GM10847 (cell line): ENCODE measurements around the gene ST3GAL5.

ENCODE experiments used
- POLR2A ChIP-seq: IDR thresholded peaks from 2 replicates; pipeline ENCODE4 v1.6.1; 2011; ENCODE audit not compliant: insufficient read length; ENCODE audit errors: extremely low read depth

Gene ST3GAL5

GRCh38 chr2:85838181-85838580 lies 50.6 kb downstream of the ST3GAL5 start:
- no peak for TF ChIP-seq POLR2A

GRCh38 chr2:85834466-85834865 lies 54.3 kb downstream of the ST3GAL5 start:
- no peak for TF ChIP-seq POLR2A

DNA sequence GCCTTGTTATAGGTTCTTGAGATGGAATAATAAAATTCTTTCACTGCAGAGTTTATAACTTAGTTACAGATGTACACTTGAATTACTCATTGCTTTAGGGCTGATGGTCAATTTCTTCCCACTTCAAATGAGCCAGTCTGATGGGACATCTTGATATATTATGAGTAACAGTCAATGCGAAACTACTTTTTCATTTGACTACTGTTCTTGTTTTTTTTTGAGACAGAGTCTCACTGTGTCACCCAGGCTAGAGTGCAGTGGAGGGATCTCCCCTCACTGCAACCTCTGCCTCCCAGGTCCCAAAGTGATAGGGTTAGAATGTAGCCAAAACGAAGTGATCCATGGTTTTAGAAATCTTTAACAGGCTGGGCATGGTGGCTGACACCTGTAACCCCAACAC lies 57.1 kb downstream of the ST3GAL5 start:
- TF ChIP-seq POLR2A = no peak

- TF ChIP-seq POLR2A = no peak
These were observed 58.1 kb downstream of the ST3GAL5 start for GRCh38 chr2:85830645-85831044.

GRCh38 chr2:85828725-85829124 lies 60.1 kb downstream of the ST3GAL5 start:
- no peak for TF ChIP-seq POLR2A

GRCh38 chr2:85827879-85828569 lies 60.8 kb downstream of the ST3GAL5 start:
- no peak for TF ChIP-seq POLR2A

- TF ChIP-seq POLR2A = no peak
These were observed 61.6 kb downstream of the ST3GAL5 start for GRCh38 chr2:85826990-85827878.

- no peak for TF ChIP-seq POLR2A
These were observed 64.8 kb downstream of the ST3GAL5 start for GRCh38 chr2:85823951-85824350.

DNA sequence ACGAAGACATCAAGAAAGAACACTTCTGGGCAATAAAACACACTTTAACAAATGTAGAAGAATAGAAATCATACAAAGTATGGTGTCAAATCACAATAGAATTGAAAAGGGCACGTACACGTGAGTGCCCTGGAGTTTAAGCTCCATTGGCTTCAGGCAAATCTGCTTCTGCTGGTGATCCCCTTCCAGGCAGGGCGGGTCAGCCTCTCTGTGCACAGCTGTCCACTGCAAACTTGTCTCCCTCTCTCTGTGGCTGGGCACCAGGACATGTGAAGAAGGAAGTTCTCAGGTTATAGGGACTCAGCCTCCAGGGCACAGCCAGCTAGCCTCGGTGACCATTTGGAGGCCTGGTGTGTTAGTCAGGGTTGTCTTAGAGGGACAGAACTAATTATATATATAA lies 66.0 kb downstream of the ST3GAL5 start:
- no peak for TF ChIP-seq POLR2A

DNA sequence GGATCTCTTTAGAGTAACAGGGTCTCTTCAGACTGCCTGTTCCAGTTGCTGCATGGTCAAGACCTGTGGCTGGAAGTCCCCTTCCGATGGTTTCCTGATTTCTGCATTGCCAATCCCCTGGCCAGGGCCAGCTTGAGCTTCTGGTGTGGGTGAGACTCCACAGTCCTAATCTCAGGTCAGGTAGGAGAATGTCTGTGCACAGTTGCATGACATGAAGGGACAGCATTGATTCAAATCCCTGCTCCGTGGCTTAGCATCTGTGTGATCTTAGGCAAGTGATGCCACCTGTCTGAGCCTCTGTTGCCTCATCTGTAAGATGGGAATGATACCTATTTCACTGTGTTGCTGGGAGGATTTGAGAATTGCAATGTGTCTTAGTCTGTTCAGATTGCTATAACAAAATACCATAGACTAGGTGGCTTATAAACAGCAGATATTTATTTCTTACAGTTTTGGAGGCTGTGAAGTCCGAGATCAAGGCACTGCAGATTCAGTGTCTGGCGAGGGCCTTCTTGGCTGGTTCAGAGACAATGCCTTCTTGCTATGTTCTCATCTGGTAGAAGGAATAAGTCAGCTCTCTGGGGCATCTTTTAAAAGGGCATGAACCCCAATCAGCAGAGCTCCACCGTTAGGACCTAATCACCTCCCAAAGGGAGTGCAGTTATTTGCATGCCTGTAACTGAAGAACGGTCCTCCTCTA lies 68.8 kb downstream of the ST3GAL5 start:
- TF ChIP-seq POLR2A = no peak

DNA sequence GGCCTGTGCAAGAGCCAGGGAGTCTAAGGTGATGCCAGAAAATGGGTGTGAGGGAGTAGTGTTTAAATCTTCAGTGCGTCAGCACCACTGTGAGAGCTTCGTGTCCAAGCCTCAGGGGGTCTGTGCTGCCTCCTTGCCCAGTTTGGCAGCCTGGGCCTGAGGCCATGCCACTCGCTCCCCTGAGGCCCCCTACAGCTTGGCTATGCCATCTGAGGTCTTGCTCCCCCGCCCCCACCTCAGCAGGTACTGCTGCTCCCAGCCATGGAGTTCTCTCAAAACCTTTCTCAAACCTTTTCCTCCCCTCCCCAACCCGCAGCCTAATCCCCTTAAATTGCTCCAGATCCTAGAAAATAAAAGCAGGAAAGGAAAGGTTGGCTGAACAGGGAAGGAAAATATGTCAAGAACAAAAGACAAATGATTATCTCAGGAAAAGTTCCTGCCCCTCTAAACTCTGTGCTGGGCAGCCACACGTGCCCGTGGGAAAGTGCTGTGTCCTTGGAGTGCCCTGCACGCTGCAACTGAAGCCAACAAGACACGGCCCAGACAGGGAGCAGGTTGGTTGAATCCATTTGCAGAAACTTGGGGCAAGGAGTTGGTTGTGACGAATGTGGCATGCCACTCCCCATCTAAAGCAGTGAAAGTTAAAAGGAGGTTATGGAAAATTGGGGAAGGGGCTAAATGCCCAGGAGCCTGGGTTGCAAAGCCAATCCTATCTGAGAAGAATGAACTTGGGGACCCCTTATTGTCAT lies 73.8 kb downstream of the ST3GAL5 start:
- TF ChIP-seq POLR2A = no peak

DNA sequence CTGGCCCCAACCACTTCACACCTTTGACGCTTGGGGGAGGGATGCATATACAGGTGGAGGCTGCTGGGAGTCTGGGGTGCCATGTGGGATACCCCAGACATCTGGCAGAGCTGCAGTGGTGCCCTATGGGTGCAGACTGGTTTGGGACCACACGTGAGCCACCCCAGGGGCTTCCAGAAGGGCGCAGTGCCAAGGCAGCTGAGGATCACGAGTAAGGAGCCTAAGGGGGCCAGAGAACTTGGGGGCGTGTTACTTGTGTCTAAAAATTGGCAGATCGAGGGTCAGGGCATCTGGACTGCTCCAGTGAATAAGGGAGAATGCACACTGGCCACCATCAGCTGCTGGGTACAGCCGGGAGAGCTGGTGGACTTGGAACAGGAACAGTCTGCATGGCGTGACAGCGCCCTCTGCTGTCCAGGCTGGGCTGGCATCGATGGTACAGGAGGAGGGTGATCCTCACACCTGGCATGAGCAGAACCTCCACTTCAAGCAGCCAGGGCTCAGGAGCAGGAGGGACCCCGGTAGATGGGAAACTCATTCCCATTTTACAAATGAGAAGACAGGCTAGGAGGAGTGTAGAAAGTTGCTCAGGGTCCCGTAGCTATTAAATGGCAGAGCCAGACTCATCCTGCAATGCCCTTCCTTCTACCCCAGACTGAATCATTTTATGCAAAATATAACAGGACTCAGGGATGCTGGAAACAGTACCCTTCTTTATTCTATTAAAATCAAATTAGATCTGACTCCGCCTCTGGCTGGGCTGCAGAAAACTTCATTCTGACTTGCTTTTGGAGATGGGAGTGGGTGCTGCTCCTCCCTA lies 74.6 kb downstream of the ST3GAL5 start:
- TF ChIP-seq POLR2A = no peak

- TF ChIP-seq POLR2A = no peak
These were observed 75.4 kb downstream of the ST3GAL5 start for GRCh38 chr2:85813211-85813981.

DNA sequence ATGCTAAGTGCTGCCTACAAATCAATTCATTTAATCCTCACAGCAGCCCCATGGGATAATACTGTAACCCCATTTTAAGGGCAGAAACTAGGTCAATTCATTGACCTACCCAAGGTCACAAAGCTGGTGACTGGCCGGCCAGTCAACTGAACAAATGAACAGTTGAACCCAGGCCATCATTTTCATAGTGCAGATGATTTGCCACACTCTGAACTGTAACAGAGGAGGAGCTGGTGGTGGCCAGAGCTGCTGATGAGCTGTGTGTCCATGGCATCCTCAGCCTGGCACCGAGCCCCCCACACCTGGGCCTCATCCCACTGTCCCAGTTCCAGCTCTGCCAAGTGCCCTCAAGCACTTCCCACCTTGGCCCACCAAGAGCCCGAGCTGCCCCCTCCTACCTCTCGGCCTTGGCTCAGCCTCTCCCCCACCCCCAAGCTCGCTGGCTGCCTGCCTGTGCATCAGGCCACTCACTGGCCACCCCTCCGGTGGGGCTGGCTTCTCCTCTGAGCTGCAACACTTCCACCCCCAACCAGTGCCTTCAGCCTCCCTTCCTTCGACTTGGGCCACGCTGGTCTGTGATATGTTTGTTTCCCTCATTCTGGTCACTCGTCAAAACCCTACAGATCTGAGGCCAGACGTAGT lies 76.6 kb downstream of the ST3GAL5 start:
- TF ChIP-seq POLR2A = no peak
